IMR-90 (cell line): ENCODE measurements around the gene PSMB4. TPM values are rescaled to one million over a fixed set of nuclear protein-coding genes. Genes with fewer than 3 reads are reported as not detected.
"Not testable (repeated sequence)": the region's sequence is repeated elsewhere in the genome, so short reads cannot be mapped to it uniquely, and the experiment has no call there.

Experiments used
- ATAC-seq: fragments of 200-7000 bp; cut with Tn5 transposase; 2 replicates; pipeline ENCODE4 v1.9.1; 2020; ENCODE audit warnings: low read depth, mild to moderate bottlenecking, moderate library complexity
- BruUV-seq: library from RNA; stranded (reverse); fragments of 400-500 nt; replicated peaks from 2 replicates; lab custom pipeline; 2021; lab: Mats Ljungman, UMichigan
- CTCF ChIA-PET: fragments of 300-600 bp; formaldehyde crosslinking; extraction: SDS; loops from one replicate; lab custom pipeline; 2021; ENCODE audit warnings: antibody characterized with exemption; lab: Yijun Ruan, JAX
- POLR2A ChIA-PET: fragments of 300-600 bp; sonication (Branson Sonifier 250); formaldehyde crosslinking; loops from one replicate; lab custom pipeline; 2022; ENCODE audit warnings: antibody characterized with exemption; ENCODE audit not compliant: unreplicated experiment; lab: Charles Lee
- DNase-seq: peaks from one replicate; pipeline ENCODE4 v3.0.0; 2013
- H2AFZ ChIP-seq: replicated peaks from 2 replicates; pipeline ENCODE3; 2013; ENCODE audit warnings: low read length, mild to moderate bottlenecking; ENCODE audit not compliant: poor library complexity
- H2AK5ac ChIP-seq: 2 replicates; pipeline ENCODE4 v1.6.1; 2013; ENCODE audit warnings: low read depth, low read length, inconsistent platforms
- H2AK9ac ChIP-seq: replicated peaks from 2 replicates; pipeline ENCODE3; 2013; ENCODE audit warnings: mild to moderate bottlenecking, low read depth, low read length, moderate library complexity; ENCODE audit not compliant: poor library complexity
- H2BK120ac ChIP-seq: 2 replicates; pipeline ENCODE4 v1.6.1; 2013; ENCODE audit warnings: low read depth, low read length, inconsistent platforms
- H2BK15ac ChIP-seq: 3 replicates; pipeline ENCODE4 v1.6.1; 2013; ENCODE audit warnings: low read depth, low read length, inconsistent platforms
- H2BK20ac ChIP-seq: 2 replicates; pipeline ENCODE4 v1.6.1; 2013; ENCODE audit warnings: low read depth, mild to moderate bottlenecking, inconsistent platforms, low read length, moderate library complexity
- H2BK5ac ChIP-seq: 2 replicates; pipeline ENCODE4 v1.6.1; 2013; ENCODE audit warnings: mild to moderate bottlenecking, low read depth, low read length, inconsistent platforms; ENCODE audit not compliant: poor library complexity, severe bottlenecking
- H3K14ac ChIP-seq: replicated peaks from 2 replicates; pipeline ENCODE4 v1.6.1; 2013; ENCODE audit warnings: low read depth, low read length, inconsistent platforms
- H3K18ac ChIP-seq: 2 replicates; pipeline ENCODE4 v1.6.1; 2013; ENCODE audit warnings: low read depth, low read length, control low read depth
- H3K23ac ChIP-seq: 2 replicates; pipeline ENCODE4 v1.6.1; 2013; ENCODE audit warnings: low read depth, low read length, inconsistent platforms
- H3K27ac ChIP-seq: 2 replicates; pipeline ENCODE4 v1.5.1; 2013; ENCODE audit warnings: mild to moderate bottlenecking, control low read depth, low read length; ENCODE audit not compliant: insufficient read depth
- H3K27me3 ChIP-seq: 2 replicates; pipeline ENCODE4 v1.6.1; 2013; ENCODE audit warnings: low read length; ENCODE audit not compliant: control insufficient read depth, insufficient read depth
- H3K36me3 ChIP-seq: 2 replicates; pipeline ENCODE4 v1.6.1; 2013; ENCODE audit warnings: low read length, mixed read lengths; ENCODE audit not compliant: control insufficient read depth, insufficient read depth
- H3K4ac ChIP-seq: 2 replicates; pipeline ENCODE4 v1.6.1; 2013; ENCODE audit warnings: low read depth, low read length, inconsistent platforms
- H3K4me1 ChIP-seq: 2 replicates; pipeline ENCODE4 v1.6.1; 2013; ENCODE audit warnings: low read length, mixed read lengths; ENCODE audit not compliant: control insufficient read depth, insufficient read depth
- H3K4me2 ChIP-seq: 2 replicates; pipeline ENCODE4 v1.6.1; 2013; ENCODE audit warnings: low read depth, mild to moderate bottlenecking, control low read depth, low read length, moderate library complexity
- H3K4me3 ChIP-seq: 2 replicates; pipeline ENCODE4 v1.5.1; 2013; ENCODE audit warnings: low read depth, mild to moderate bottlenecking, control low read depth, low read length, moderate library complexity; ENCODE audit not compliant: insufficient read depth
- H3K56ac ChIP-seq: 2 replicates; pipeline ENCODE4 v1.6.1; 2013; ENCODE audit warnings: low read length, inconsistent platforms; ENCODE audit not compliant: insufficient read depth; ENCODE audit errors: extremely low read depth
- H3K79me1 ChIP-seq, 2 experiments: 2 replicates each; pipeline ENCODE4 v1.6.1; 2013; ENCODE audit warnings: low read length in 2 of 2, inconsistent platforms in 1 of 2, low read depth in 1 of 2
- H3K9ac ChIP-seq: 2 replicates; pipeline ENCODE4 v1.6.1; 2013; ENCODE audit warnings: low read depth, low read length, control low read depth
- H3K9me1 ChIP-seq: 2 replicates; pipeline ENCODE4 v1.6.1; 2013; ENCODE audit warnings: low read length, inconsistent platforms; ENCODE audit not compliant: insufficient read depth
- H3K9me3 ChIP-seq: 2 replicates; pipeline ENCODE4 v1.6.1; 2013; ENCODE audit warnings: low read length; ENCODE audit not compliant: control insufficient read depth, insufficient read depth
- H4K20me1 ChIP-seq: 2 replicates; pipeline ENCODE4 v1.6.1; 2013; ENCODE audit warnings: low read length, inconsistent platforms; ENCODE audit not compliant: insufficient read depth
- H4K5ac ChIP-seq: 2 replicates; pipeline ENCODE4 v1.6.1; 2013; ENCODE audit warnings: mild to moderate bottlenecking, low read depth, low read length, control low read depth
- H4K8ac ChIP-seq, 2 experiments: 2 replicates each; pipeline ENCODE4 v1.6.1; 2013; ENCODE audit warnings: low read depth in 2 of 2, low read length in 2 of 2, control low read depth in 1 of 2, inconsistent platforms in 1 of 2
- H4K91ac ChIP-seq: 2 replicates; pipeline ENCODE4 v1.6.1; 2013; ENCODE audit warnings: low read depth, low read length, inconsistent platforms; ENCODE audit not compliant: insufficient read depth
- CEBPB ChIP-seq: IDR thresholded peaks from 2 replicates; pipeline ENCODE4 v1.6.1; 2012; ENCODE audit warnings: low read depth, low read length, improper control_type of control experiment
- WGBS, 2 experiments: methylation state at CpG; one replicate each; pipeline versions ENCODE4 v1.1.5 to v1.1.7; 2013; ENCODE audit warnings: missing lambda C conversion rate in 2 of 2; ENCODE audit not compliant: insufficient read length in 1 of 2; ENCODE audit errors: extremely low coverage in 2 of 2; 5-methylcytosine and 5-hydroxymethylcytosine counted together
- dilution Hi-C: fragments of 300-500 bp; cut with HindIII; formaldehyde crosslinking; loops from one replicate; pipeline ENCODE4 v1.14.3; 2018; ENCODE audit warnings: low sequenced_read_pairs; ENCODE audit not compliant: unreplicated experiment
- in situ Hi-C: fragments of 300-500 bp; cut with MboI; formaldehyde crosslinking; loops from 3 replicates; pipeline ENCODE4 v1.14.3; 2019; ENCODE audit warnings: low sequenced_read_pairs, inconsistent platforms, mixed read lengths
- intact Hi-C: fragments of 100-400 bp; cut with micrococcal nuclease; formaldehyde crosslinking; loops from 2 replicates; pipeline ENCODE4 v1.10.0; 2022
- polyA plus RNA-seq, 3 experiments: library from polyadenylated mRNA; depleted of rRNA; stranded (reverse); fragments of >200 nt; gene quantifications; 2 replicates each; pipeline ENCODE4 v1.2.3, GENCODE V29; 2012; ENCODE audit warnings: low replicate concordance in 1 of 3
- total RNA-seq: library from RNA; depleted of rRNA; stranded (reverse); fragments of >200 nt; gene quantifications from 2 replicates; pipeline ENCODE4 v1.2.3, GENCODE V29; 2012

The PSMB4 gene
- total and polyA plus RNA-seq, 2 of the 4 experiments (the other 2 are of a cell fraction): 457 to 565 TPM

GRCh38 chr1:151396265-151396664 lies 3.1 kb upstream of the PSMB4 start:
- H3K36me3 ChIP-seq, H3K9me1 ChIP-seq, H2BK120ac ChIP-seq, H2BK15ac ChIP-seq, H3K27me3 ChIP-seq, H3K27ac ChIP-seq, in situ Hi-C loops, ATAC-seq, H3K4me2 ChIP-seq, H3K56ac ChIP-seq, H3K9ac ChIP-seq, dilution Hi-C loops, H3K14ac ChIP-seq, H2AK9ac ChIP-seq, H2BK20ac ChIP-seq, H4K5ac ChIP-seq, DNase-seq, H2AK5ac ChIP-seq, H3K23ac ChIP-seq, H3K4me1 ChIP-seq, H3K4me3 ChIP-seq, H4K8ac ChIP-seq, H3K9me3 ChIP-seq, H3K4ac ChIP-seq, H2AFZ ChIP-seq, H4K91ac ChIP-seq, POLR2A ChIA-PET, CTCF ChIA-PET, intact Hi-C loops, BruUV-seq, H2BK5ac ChIP-seq, H3K18ac ChIP-seq: not testable (repeated sequence)
- Histone ChIP-seq H3K79me1 (peaks cover 5 to 21% of the 10 kb centered on the region in 2 experiments; a peak in 3 of 4 replicates), H4K20me1 (peaks cover 15% of the 10 kb centered on the region; the same call in 1 of the 2 replicates)
- TF ChIP-seq CEBPB: peak; percentile 69
- WGBS, 2 experiments: no CpG with 5 or more reads among the region's 5 CpGs
